PFSK-1 (cell line): ENCODE data around the gene ANKMY1.

Source experiments
- FOXP2 ChIP-seq: optimal IDR thresholded peaks from 2 replicates; pipeline ENCODE3; 2011; ENCODE audit warnings: borderline replicate concordance, control low read depth, inconsistent platforms; ENCODE audit not compliant: insufficient read depth; ENCODE audit errors: extremely low read length, extremely low read depth
- POLR2AphosphoS5 ChIP-seq: IDR thresholded peaks from 2 replicates; pipeline ENCODE4 v1.6.1; 2012; ENCODE audit warnings: low read depth, mild to moderate bottlenecking, control low read depth, low read length, moderate library complexity
- REST ChIP-seq, 2 experiments: IDR thresholded peaks; 2 replicates each; pipeline versions ENCODE4 v1.6.1 to v1.8.0; 2011 to 2012; ENCODE audit warnings: low read depth in 2 of 2, low read length in 2 of 2, control low read depth in 1 of 2, inconsistent platforms in 1 of 2, mild to moderate bottlenecking in 1 of 2, moderate library complexity in 1 of 2; ENCODE audit not compliant: insufficient read depth in 1 of 2
- TAF1 ChIP-seq: IDR thresholded peaks from 2 replicates; pipeline ENCODE4 v1.6.1; 2012; ENCODE audit warnings: low read length, control low read depth, borderline replicate concordance; ENCODE audit not compliant: insufficient read depth

DNA sequence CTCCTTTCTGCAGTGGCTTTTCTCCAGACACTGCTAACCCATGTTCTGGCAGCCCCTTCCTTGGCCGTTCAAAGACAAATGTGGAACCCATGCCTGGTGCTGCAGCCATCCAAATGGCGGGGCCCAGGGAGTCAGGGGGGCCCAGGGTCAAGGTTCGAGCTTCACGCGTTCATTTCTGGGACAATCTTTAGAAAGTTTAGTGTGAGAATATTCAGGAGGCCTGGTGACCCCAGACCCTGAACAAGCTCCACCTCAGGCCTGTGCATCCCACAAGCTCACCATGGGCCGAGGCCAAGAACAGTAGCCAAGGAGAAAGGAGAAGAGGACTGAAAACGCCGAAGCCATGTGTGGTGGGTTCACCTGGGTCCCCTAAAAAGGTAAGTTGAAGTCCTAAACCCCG, 54.4 kb downstream of the ANKMY1 start:
- no peak for TF ChIP-seq FOXP2
- TF ChIP-seq REST (IDR thresholded peaks at IDR 0.05; ENCODE audit: insufficient read depth in 1 of 2, low read depth in 2 of 2, low read length in 2 of 2): no peak
- no peak for TF ChIP-seq POLR2AphosphoS5
- no peak for TF ChIP-seq TAF1
